Esophagus squamous epithelium (tissue), 4 donors: ENCODE results near the gene SUPT3H.

Experiments
- CTCF ChIP-seq, 6 experiments: fragments of 450-650 bp in 4 of 6; fragments of 200-600 bp in 2 of 6; sonication (generic) in 2 of 6; IDR thresholded peaks; one replicate each; pipeline ENCODE4 v1.5.1; 2016 to 2019; ENCODE audit warnings: antibody characterized with exemption in 6 of 6, mild to moderate bottlenecking in 4 of 6, moderate library complexity in 4 of 6
- POLR2A ChIP-seq, 4 donors: fragments of 450-650 bp; IDR thresholded peaks; one replicate each; pipeline ENCODE4 v1.6.1; 2017; ENCODE audit warnings: antibody characterized with exemption in 4 of 4, mild to moderate bottlenecking in 4 of 4, moderate library complexity in 3 of 4

- TF ChIP-seq CTCF (IDR thresholded peaks at IDR 0.05) (no peak), POLR2A (IDR thresholded peaks at IDR 0.05) (no peak)
Measured at GRCh38 chr6:44931385-44931784, 446.3 kb downstream of the SUPT3H start.
